ENCODE measurements around the gene EHBP1. TPM values are rescaled to one million over a fixed set of nuclear protein-coding genes. Genes with fewer than 3 reads are reported as not detected.

EHBP1 gene
- total and polyA plus RNA-seq, 4 donors, result 12.0 to 70.9 (median 28.1) TPM

DNA sequence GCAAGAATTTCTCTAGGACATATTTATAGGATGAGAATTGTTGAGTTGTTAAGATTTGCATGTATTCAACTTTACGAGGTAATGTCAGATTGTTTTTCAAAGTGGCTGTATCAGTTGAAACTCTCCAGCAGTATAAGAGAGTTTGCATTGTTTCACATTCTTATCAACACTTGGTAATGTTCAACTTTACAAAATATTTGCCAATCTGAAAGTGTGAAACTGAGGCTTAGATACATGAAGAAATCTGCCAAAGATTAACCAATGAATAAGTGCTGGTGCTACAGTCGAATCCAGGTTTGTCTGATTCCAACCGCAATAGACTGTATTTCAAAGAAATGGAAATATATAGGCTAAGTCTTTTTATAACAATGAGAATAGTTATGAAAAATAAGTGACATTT is 117.0 kb downstream of the EHBP1 start:
- intact Hi-C loops (cut with DNase I), result no loop called here
- Histone ChIP-seq H3K27ac (ENCODE audit: low read depth in 1 of 2, low read length in 2 of 2) (no peak overlapping the region), H3K36me3 (ENCODE audit: control insufficient read depth in 1 of 2, insufficient read depth in 2 of 2, low read length in 1 of 2) (peaks cover 0 to 6% of the 10 kb centered on the region in 2 donors), H3K4me1 (ENCODE audit: control insufficient read depth in 1 of 2, insufficient read depth in 2 of 2, low read length in 2 of 2) (peaks cover 0 to 2% of the 10 kb centered on the region in 2 donors), H3K27me3 (ENCODE audit: control insufficient read depth in 1 of 2, insufficient read depth in 2 of 2, low read length in 1 of 2) (no peaks in the 10 kb centered on the region), H3K4me3 (ENCODE audit: low read length in 2 of 2) (no peak overlapping the region), H3K9me3 (ENCODE audit: control insufficient read depth, low read length) (no peaks in the 10 kb centered on the region)
- 94 to 95% methylated on average over 3 of the region's 3 CpGs for WGBS, 2 donors
- no peak for ATAC-seq (ENCODE audit: low FRiP score)
- no peak for DNase-seq

DNA sequence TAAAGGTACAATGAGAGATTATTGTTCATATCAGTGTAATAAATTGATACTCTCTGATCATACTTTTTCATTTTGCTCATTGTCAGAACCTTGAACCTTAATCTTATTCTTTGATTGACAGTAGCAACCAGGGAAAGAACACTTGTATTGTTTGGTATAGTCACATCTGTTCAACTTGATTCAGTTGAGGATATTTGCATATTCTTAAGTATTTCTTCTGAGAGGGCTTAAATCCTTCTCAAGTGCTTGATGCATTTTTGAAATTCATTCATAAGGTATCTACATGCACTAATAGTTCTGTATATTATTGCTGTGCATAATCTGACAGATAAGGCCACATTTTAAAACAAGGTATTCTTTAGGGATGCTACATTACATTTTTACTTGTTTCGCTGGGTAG is 118.9 kb downstream of the EHBP1 start:
- no peaks in the 10 kb centered on the region for H3K9me3 ChIP-seq (ENCODE audit: control insufficient read depth, low read length)
- intact Hi-C loops (cut with DNase I), result no loop called here
- 96 to 98% methylated on average over 1 of the region's 1 CpG for WGBS, 2 donors
- peaks cover 0 to 4% of the 10 kb centered on the region in 2 donors for H3K36me3 ChIP-seq (ENCODE audit: control insufficient read depth in 1 of 2, insufficient read depth in 2 of 2, low read length in 1 of 2)
- H3K27me3 ChIP-seq (ENCODE audit: control insufficient read depth in 1 of 2, insufficient read depth in 2 of 2, low read length in 1 of 2), result no peaks in the 10 kb centered on the region
- peaks cover 0 to 2% of the 10 kb centered on the region in 2 donors for H3K4me1 ChIP-seq (ENCODE audit: control insufficient read depth in 1 of 2, insufficient read depth in 2 of 2, low read length in 2 of 2)
- no peak overlapping the region for H3K27ac ChIP-seq (ENCODE audit: low read depth in 1 of 2, low read length in 2 of 2)
- DNase-seq, result no peak
- H3K4me3 ChIP-seq (ENCODE audit: low read length in 2 of 2), result no peak overlapping the region
- no peak for ATAC-seq (ENCODE audit: low FRiP score)

DNA sequence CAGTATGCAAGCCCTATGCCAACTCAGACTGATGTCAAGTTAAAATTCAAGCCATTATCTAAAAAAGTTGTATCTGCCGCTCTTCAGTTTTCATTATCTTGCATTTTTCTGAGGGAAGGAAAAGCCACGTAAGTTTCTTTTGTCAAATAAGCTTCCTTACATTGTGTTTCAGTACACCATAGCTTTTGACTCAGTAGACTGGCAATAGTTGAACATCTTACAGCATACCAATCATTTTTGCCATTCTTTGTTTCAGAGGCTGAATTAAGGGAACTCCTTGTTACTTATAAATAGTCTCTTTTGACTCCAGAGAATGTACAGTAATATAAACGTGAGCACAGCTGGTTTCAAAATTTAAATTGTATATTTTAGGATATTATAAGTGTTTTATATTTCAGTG is 120.6 kb downstream of the EHBP1 start:
- peaks cover 0 to 4% of the 10 kb centered on the region in 2 donors for H3K36me3 ChIP-seq (ENCODE audit: control insufficient read depth in 1 of 2, insufficient read depth in 2 of 2, low read length in 1 of 2)
- H3K27me3 ChIP-seq (ENCODE audit: control insufficient read depth in 1 of 2, insufficient read depth in 2 of 2, low read length in 1 of 2), result no peaks in the 10 kb centered on the region
- intact Hi-C loops (cut with DNase I), result no loop called here
- H3K4me1 ChIP-seq (ENCODE audit: control insufficient read depth in 1 of 2, insufficient read depth in 2 of 2, low read length in 2 of 2), result peaks cover 0 to 2% of the 10 kb centered on the region in 2 donors
- no peaks in the 10 kb centered on the region for H3K9me3 ChIP-seq (ENCODE audit: control insufficient read depth, low read length)
- DNase-seq, result no peak
- ATAC-seq (ENCODE audit: low FRiP score), result no peak
- 39 to 44% methylated on average over 3 of the region's 3 CpGs for WGBS, 2 donors
- H3K27ac ChIP-seq (ENCODE audit: low read depth in 1 of 2, low read length in 2 of 2), result no peak overlapping the region
- no peak overlapping the region for H3K4me3 ChIP-seq (ENCODE audit: low read length in 2 of 2)

DNA sequence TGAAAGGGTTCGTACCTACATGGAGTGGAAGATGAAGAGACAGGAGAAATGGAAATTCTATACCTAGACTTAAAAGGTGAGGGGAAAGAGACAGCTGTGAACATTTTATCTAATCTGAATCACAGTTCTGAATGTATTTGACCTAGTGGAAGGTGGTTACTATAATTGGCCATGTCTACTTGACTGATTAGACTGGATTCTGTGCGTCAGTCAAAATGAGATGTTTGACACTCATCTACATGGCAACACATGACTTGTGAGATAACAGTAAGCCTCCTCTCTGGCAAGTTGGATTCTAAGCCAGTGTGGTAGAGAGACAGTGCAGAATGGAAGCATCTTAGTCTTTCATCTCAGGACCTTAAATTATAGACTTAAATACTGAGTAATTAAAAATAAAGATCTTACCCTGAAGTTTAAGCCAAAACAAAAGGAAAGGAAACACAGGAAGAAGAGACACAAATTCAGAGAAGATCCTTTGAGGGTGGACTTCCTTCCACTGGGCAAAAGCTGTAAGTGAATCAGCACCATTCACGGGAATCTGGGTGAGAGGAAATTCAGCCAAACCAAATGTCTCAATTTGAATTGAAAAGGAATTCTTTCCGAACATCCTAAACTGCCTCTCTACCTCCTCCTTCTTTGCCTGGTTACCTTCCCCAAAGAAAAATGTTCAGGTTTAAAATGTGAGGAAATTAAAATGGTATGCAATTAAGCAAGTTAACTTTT is 121.6 kb downstream of the EHBP1 start:
- peaks cover 0 to 4% of the 10 kb centered on the region in 2 donors for H3K36me3 ChIP-seq (ENCODE audit: control insufficient read depth in 1 of 2, insufficient read depth in 2 of 2, low read length in 1 of 2)
- H3K4me1 ChIP-seq (ENCODE audit: control insufficient read depth in 1 of 2, insufficient read depth in 2 of 2, low read length in 2 of 2), result peaks cover 0 to 2% of the 10 kb centered on the region in 2 donors

DNA sequence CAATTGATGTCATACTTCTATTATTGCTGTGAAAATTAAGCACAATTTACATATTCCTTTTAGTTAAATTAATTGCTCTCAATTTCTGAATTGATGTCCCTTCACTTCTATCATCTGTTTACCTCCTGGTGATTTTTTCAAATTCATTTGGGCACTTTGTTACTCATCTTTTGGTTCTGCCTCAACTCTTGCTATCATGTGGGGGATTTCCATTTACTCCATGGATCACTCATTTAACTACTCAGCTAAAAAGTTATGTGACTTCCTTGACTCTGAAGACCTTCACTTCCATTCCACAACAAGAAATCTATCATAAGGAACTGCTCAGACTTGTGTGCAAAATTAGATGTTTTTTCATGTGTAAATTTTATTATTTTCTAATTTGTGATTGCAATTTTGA is 126.2 kb downstream of the EHBP1 start:
- ATAC-seq (ENCODE audit: low FRiP score) (no peak), DNase-seq (no peak)
- Histone ChIP-seq H3K4me3 (ENCODE audit: low read length in 2 of 2) (no peak overlapping the region), H3K36me3 (ENCODE audit: control insufficient read depth in 1 of 2, insufficient read depth in 2 of 2, low read length in 1 of 2) (peaks cover 0 to 4% of the 10 kb centered on the region in 2 donors), H3K27ac (ENCODE audit: low read depth in 1 of 2, low read length in 2 of 2) (no peak overlapping the region), H3K27me3 (ENCODE audit: control insufficient read depth in 1 of 2, insufficient read depth in 2 of 2, low read length in 1 of 2) (no peaks in the 10 kb centered on the region), H3K4me1 (ENCODE audit: control insufficient read depth in 1 of 2, insufficient read depth in 2 of 2, low read length in 2 of 2) (no peaks in the 10 kb centered on the region), H3K9me3 (ENCODE audit: control insufficient read depth, low read length) (no peaks in the 10 kb centered on the region)
- intact Hi-C loops (cut with DNase I), result no loop called here

More for the DNA sequence above, 121.6 kb downstream of the EHBP1 start:
- Histone ChIP-seq H3K4me3 (ENCODE audit: low read length in 2 of 2) (no peak overlapping the region), H3K9me3 (ENCODE audit: control insufficient read depth, low read length) (no peaks in the 10 kb centered on the region), H3K27me3 (ENCODE audit: control insufficient read depth in 1 of 2, insufficient read depth in 2 of 2, low read length in 1 of 2) (no peaks in the 10 kb centered on the region), H3K27ac (ENCODE audit: low read depth in 1 of 2, low read length in 2 of 2) (no peak overlapping the region)
- no peak for DNase-seq
- ATAC-seq (ENCODE audit: low FRiP score), result no peak
- intact Hi-C loops (cut with DNase I), result no loop called here
- 87 to 93% methylated on average over 4 of the region's 4 CpGs for whole genome bisulfite sequencing, 2 donors

DNA sequence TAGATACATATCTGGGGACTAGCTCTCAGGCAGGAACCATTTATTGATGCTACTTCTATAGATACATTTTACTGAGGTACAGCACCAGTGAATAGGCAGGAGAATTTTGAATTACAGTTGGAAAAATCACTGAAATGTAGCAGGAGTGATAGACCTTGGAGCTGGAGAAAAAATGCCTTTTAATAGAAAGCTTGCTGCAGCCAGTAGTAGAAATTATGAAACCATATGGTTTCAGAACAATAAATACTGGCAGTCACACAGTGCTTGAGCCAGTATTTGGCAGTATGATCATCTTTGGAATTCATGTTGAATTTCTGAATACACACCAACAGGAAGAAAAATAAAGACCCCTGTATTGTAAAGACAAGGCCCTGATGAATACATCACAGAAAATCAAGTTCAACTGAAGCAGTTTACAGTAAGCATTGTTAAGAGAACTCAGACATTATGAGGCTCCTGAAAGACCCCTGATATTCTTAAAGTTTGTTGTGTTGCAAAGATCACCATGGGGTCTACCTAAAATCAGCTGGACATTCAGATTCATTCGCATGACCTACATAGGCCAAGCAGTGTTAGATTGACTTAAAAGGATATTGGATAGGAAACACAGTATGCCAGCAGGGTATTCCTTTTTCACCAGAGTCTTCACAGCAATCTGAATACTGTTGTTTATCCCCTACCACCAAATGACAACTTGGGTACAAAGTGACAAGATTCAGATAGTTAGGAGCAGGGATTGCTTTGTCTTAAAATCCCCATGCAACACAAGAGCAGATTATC is 139.0 kb downstream of the EHBP1 start:
- ATAC-seq (ENCODE audit: low FRiP score), result no peak
- Histone ChIP-seq H3K36me3 (ENCODE audit: control insufficient read depth in 1 of 2, insufficient read depth in 2 of 2, low read length in 1 of 2) (no peaks in the 10 kb centered on the region), H3K4me1 (ENCODE audit: control insufficient read depth in 1 of 2, insufficient read depth in 2 of 2, low read length in 2 of 2) (no peaks in the 10 kb centered on the region), H3K4me3 (ENCODE audit: low read length in 2 of 2) (no peak overlapping the region), H3K27ac (ENCODE audit: low read depth in 1 of 2, low read length in 2 of 2) (no peak overlapping the region), H3K27me3 (ENCODE audit: control insufficient read depth in 1 of 2, insufficient read depth in 2 of 2, low read length in 1 of 2) (no peaks in the 10 kb centered on the region), H3K9me3 (ENCODE audit: control insufficient read depth, low read length) (no peaks in the 10 kb centered on the region)
- DNase-seq, result no peak
- 89 to 95% methylated on average over 1 of the region's 1 CpG for WGBS, 2 donors
- intact Hi-C loops (cut with DNase I), result no loop called here

DNA sequence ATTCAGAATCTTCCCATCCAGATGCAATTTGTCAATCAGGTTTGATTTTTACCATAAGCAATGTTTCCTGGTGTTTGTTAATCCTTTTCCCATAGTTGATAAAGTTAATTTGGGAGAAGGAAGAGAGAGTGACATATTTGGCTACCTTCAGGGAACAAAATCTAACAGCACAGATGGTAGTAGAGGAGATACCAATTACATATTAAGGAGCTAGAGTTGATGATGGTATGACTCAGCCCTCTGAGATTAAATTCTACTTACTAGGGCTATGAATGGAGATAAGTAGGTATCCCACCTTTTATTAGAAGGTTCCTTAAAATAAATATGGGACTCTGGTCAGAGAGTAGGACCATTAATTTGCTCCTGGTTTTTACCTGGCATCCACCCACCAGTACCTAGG is 139.7 kb downstream of the EHBP1 start:
- Histone ChIP-seq H3K4me3 (ENCODE audit: low read length in 2 of 2) (no peak overlapping the region), H3K36me3 (ENCODE audit: control insufficient read depth in 1 of 2, insufficient read depth in 2 of 2, low read length in 1 of 2) (no peaks in the 10 kb centered on the region), H3K4me1 (ENCODE audit: control insufficient read depth in 1 of 2, insufficient read depth in 2 of 2, low read length in 2 of 2) (no peaks in the 10 kb centered on the region), H3K27ac (ENCODE audit: low read depth in 1 of 2, low read length in 2 of 2) (no peak overlapping the region), H3K9me3 (ENCODE audit: control insufficient read depth, low read length) (no peaks in the 10 kb centered on the region), H3K27me3 (ENCODE audit: control insufficient read depth in 1 of 2, insufficient read depth in 2 of 2, low read length in 1 of 2) (no peaks in the 10 kb centered on the region)
- intact Hi-C loops (cut with DNase I), result no loop called here
- DNase-seq (no peak), ATAC-seq (ENCODE audit: low FRiP score) (no peak)

DNA sequence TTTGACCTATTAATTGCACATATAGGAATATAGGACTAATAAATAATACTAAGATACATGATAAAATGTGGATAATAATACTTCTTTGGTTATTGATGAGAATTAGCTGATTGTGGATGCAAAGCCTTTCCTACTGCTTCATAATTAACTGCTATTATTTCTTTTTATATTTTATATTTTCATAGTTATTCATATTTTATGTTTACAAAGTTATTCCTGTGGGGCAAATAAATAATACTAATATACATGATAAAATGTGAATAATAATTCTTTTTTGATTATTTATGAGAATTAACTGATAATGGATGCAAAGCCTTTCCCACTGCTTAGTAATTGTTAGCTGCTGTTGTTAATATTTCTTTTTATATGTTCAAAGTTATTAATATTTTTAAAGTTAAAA is 146.7 kb downstream of the EHBP1 start:
- DNase-seq (no peak), ATAC-seq (ENCODE audit: low FRiP score) (no peak)
- Histone ChIP-seq H3K27ac (ENCODE audit: low read depth in 1 of 2, low read length in 2 of 2) (no peak overlapping the region), H3K27me3 (ENCODE audit: control insufficient read depth in 1 of 2, insufficient read depth in 2 of 2, low read length in 1 of 2) (no peaks in the 10 kb centered on the region), H3K36me3 (ENCODE audit: control insufficient read depth in 1 of 2, insufficient read depth in 2 of 2, low read length in 1 of 2) (no peaks in the 10 kb centered on the region), H3K4me3 (ENCODE audit: low read length in 2 of 2) (no peak overlapping the region), H3K4me1 (ENCODE audit: control insufficient read depth in 1 of 2, insufficient read depth in 2 of 2, low read length in 2 of 2) (no peaks in the 10 kb centered on the region), H3K9me3 (ENCODE audit: control insufficient read depth, low read length) (no peaks in the 10 kb centered on the region)
- intact Hi-C loops (cut with DNase I), result no loop called here
